ENCODE measurements around the gene FRMD4A. TPM values are rescaled to one million over a fixed set of nuclear protein-coding genes. Genes with fewer than 3 reads are reported as not detected.
A peak's percentile ranks its signal among the peaks of the same experiment; 100 is the strongest.

Gene FRMD4A
- total RNA-seq, 1 experiment from 2014 or later = 19.6 TPM

DNA sequence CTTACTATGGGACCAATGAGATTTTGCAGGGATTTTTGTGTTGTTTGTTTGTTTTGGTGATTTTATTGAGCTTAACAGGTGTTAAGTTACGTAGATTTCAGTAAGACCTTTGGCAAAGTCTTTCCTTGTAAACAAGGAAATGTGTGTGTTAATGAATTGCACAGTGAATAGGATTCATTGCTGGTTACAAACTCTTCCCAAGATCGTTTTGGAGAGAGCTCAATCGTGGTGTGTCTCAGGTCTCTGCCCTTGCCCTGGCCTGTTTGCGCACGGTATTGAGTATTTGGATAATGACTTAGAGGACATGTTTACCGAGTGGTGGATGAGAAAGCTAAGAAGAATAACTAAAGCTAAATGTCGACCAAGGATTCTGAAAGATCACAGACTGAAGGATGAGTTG, 702.1 kb downstream of the FRMD4A start:
- Histone ChIP-seq H3K9me3 (ENCODE audit: control insufficient read depth, low read depth, low read length) (no peaks in the 10 kb centered on the region), H3K18ac (ENCODE audit: insufficient read length, low read depth, low read length) (no peak overlapping the region), H3K4ac (ENCODE audit: low read depth, low read length) (no peak overlapping the region), H4K20me1 (ENCODE audit: control insufficient read depth, insufficient read depth, insufficient read length) (no peaks in the 10 kb centered on the region), H3T11ph (ENCODE audit: low read length) (no peak overlapping the region), H4K5ac (ENCODE audit: insufficient read length, low read depth, low read length) (no peak overlapping the region), H2AK5ac (ENCODE audit: insufficient read length, low read length) (no peak overlapping the region), H2BK12ac (ENCODE audit: insufficient read length, low read depth, low read length) (no peak overlapping the region), H3K23ac (ENCODE audit: insufficient read length, low read depth, low read length) (no peak overlapping the region), H2BK5ac (ENCODE audit: insufficient read length, low read length) (no peak overlapping the region), H2BK20ac (ENCODE audit: low read depth, low read length, poor library complexity, severe bottlenecking) (peak overlapping the region; percentile 27), H2AFZ (ENCODE audit: low read length) (no peak overlapping the region), H3K4me2 (ENCODE audit: insufficient read depth, insufficient read length, low read length) (no peak overlapping the region), H3K56ac (ENCODE audit: insufficient read length, low read depth, low read length) (no peak overlapping the region), H3K14ac (ENCODE audit: insufficient read depth, low read length) (no peak overlapping the region), H3K79me1 (ENCODE audit: insufficient read depth, low read depth, low read length, poor library complexity, severe bottlenecking) (no peaks in the 10 kb centered on the region), H2BK120ac (ENCODE audit: low read depth, low read length, poor library complexity, severe bottlenecking) (no peak overlapping the region), H3K27ac (ENCODE audit: insufficient read length, low read depth, low read length) (no peak overlapping the region), H3K4me1 (ENCODE audit: insufficient read depth, low read length) (peaks cover 5% of the 10 kb centered on the region), H3K9ac (ENCODE audit: extremely low read depth, insufficient read length, low read length) (no peak overlapping the region), H3K23me2 (ENCODE audit: insufficient read length, low read depth, low read length, poor library complexity, severe bottlenecking) (no peaks in the 10 kb centered on the region), H3K27me3 (ENCODE audit: insufficient read depth, low read length) (no peaks in the 10 kb centered on the region), H4K91ac (ENCODE audit: insufficient read length, low read depth, low read length) (no peak overlapping the region), H4K8ac (replicated peaks; ENCODE audit: insufficient read length, low read depth, low read length) (no peak overlapping the region), H2BK15ac (ENCODE audit: low read depth, low read length) (no peak overlapping the region), H3K79me2 (ENCODE audit: insufficient read depth, low read length) (no peaks in the 10 kb centered on the region)
- H3K4me3 Mint-ChIP-seq = no peak overlapping the region
- WGBS (ENCODE audit: extremely low coverage, insufficient read length, low lambda C conversion rate) = no CpG with 5 or more reads among the region's 7 CpGs
- H3K4me1 Mint-ChIP-seq = peaks cover 6 to 15% of the 10 kb centered on the region in 2 experiments; a peak in 3 of 4 replicates
- no peaks in the 10 kb centered on the region for H3K9me3 Mint-ChIP-seq
- TF ChIP-seq, protein P1, sequence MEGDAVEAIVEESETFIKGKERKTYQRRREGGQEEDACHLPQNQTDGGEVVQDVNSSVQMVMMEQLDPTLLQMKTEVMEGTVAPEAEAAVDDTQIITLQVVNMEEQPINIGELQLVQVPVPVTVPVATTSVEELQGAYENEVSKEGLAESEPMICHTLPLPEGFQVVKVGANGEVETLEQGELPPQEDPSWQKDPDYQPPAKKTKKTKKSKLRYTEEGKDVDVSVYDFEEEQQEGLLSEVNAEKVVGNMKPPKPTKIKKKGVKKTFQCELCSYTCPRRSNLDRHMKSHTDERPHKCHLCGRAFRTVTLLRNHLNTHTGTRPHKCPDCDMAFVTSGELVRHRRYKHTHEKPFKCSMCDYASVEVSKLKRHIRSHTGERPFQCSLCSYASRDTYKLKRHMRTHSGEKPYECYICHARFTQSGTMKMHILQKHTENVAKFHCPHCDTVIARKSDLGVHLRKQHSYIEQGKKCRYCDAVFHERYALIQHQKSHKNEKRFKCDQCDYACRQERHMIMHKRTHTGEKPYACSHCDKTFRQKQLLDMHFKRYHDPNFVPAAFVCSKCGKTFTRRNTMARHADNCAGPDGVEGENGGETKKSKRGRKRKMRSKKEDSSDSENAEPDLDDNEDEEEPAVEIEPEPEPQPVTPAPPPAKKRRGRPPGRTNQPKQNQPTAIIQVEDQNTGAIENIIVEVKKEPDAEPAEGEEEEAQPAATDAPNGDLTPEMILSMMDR (conservative IDR thresholded peaks at IDR 0.05) = no peak
- H3K36me3 Mint-ChIP-seq (ENCODE audit: insufficient read depth in 1 of 3, low read depth in 3 of 3) = peaks cover 0 to 6% (median 0%) of the 10 kb centered on the region in 3 experiments; a peak in 1 of 7 replicates
- DNase-seq = no peak
- peak overlapping the region in 2 of 3 experiments; percentile 17 to 39; a peak in 4 of 7 replicates for H3K27ac Mint-ChIP-seq
- no peaks in the 10 kb centered on the region for H3K27me3 Mint-ChIP-seq (ENCODE audit: low read depth)

Measured in H9 (cell line).